Fibroblast of lung (primary cell): Measurements from ENCODE around the gene CCDC6. TPM values are rescaled to one million over a fixed set of nuclear protein-coding genes. Genes with fewer than 3 reads are reported as not detected.

Experiments used
- DNase-seq, 2 donors: peaks; one replicate each; pipeline versions ENCODE4 v3.0.0 to v3.0.0-alpha.2; 2010; ENCODE audit warnings: low read depth in 2 of 2
- H2AFZ ChIP-seq: 2 replicates; pipeline ENCODE4 v1.5.1; 2012; ENCODE audit warnings: low read length, control low read depth, inconsistent platforms
- H3K27ac ChIP-seq: 2 replicates; pipeline ENCODE4 v1.5.1; 2011; ENCODE audit warnings: low read length, control low read depth; ENCODE audit not compliant: insufficient read depth
- H3K27me3 ChIP-seq: 2 replicates; pipeline ENCODE4 v1.5.1; 2011; ENCODE audit warnings: mild to moderate bottlenecking, low read length; ENCODE audit not compliant: control insufficient read depth, insufficient read depth
- H3K36me3 ChIP-seq: 2 replicates; pipeline ENCODE4 v1.5.1; 2011; ENCODE audit warnings: low read length; ENCODE audit not compliant: control insufficient read depth, insufficient read depth
- H3K4me1 ChIP-seq: 2 replicates; pipeline ENCODE4 v1.5.1; 2011; ENCODE audit warnings: low read length; ENCODE audit not compliant: control insufficient read depth, insufficient read depth; ENCODE audit errors: extremely low read depth
- H3K4me2 ChIP-seq: 2 replicates; pipeline ENCODE4 v1.5.1; 2011; ENCODE audit warnings: low read length, control low read depth; ENCODE audit not compliant: insufficient read depth; ENCODE audit errors: extremely low read depth
- H3K4me3 ChIP-seq, 4 experiments: fragments of 200-600 bp in 1 of 4; sonication (generic) in 1 of 4; replicated peaks in 1 of 4; 2 replicates each; pipeline ENCODE4 v1.5.1; 2011 to 2016; ENCODE audit warnings: low read length in 4 of 4, low read depth in 3 of 4, mild to moderate bottlenecking in 3 of 4, control low read depth in 2 of 4, inconsistent platforms in 1 of 4, mixed read lengths in 1 of 4; ENCODE audit not compliant: insufficient read depth in 1 of 4; ENCODE audit errors: control extremely low read depth in 1 of 4
- H3K79me2 ChIP-seq: 2 replicates; pipeline ENCODE4 v1.5.1; 2012; ENCODE audit warnings: mild to moderate bottlenecking, low read length, inconsistent platforms; ENCODE audit not compliant: control insufficient read depth, insufficient read depth
- H3K9ac ChIP-seq: 2 replicates; pipeline ENCODE4 v1.5.1; 2011; ENCODE audit warnings: mild to moderate bottlenecking, low read length, control low read depth; ENCODE audit not compliant: insufficient read depth
- H3K9me3 ChIP-seq: 2 replicates; pipeline ENCODE4 v1.5.1; 2012; ENCODE audit warnings: low read depth, low read length; ENCODE audit not compliant: control insufficient read depth, insufficient read depth
- H4K20me1 ChIP-seq: 2 replicates; pipeline ENCODE4 v1.5.1; 2011; ENCODE audit warnings: low read length; ENCODE audit not compliant: control insufficient read depth, insufficient read depth; ENCODE audit errors: extremely low read depth
- CTCF ChIP-seq, 2 donors: IDR thresholded peaks in 1 of 2; conservative IDR thresholded peaks in 1 of 2; 1 replicate in 1 of 2; 2 replicates in 1 of 2; pipeline ENCODE4 v1.5.1; 2011 to 2012; ENCODE audit warnings: low read length in 2 of 2, control low read depth in 1 of 2, inconsistent platforms in 1 of 2, low read depth in 1 of 2, mild to moderate bottlenecking in 1 of 2
- EZH2 ChIP-seq: IDR thresholded peaks from 2 replicates; pipeline ENCODE4 v1.5.1; 2012; ENCODE audit warnings: low read length, control low read depth, mild to moderate bottlenecking; ENCODE audit errors: missing control alignments
- polyA plus RNA-seq, 2 donors: library from polyadenylated mRNA; depleted of rRNA in 1 of 2; stranded (reverse) in 1 of 2; unstranded in 1 of 2; fragments of >200 nt; gene quantifications; 2 replicates each; pipeline ENCODE4 v1.2.1, GENCODE V29; 2011 to 2012; ENCODE audit warnings: missing spikeins in 1 of 2
- total RNA-seq: library from RNA; depleted of rRNA; stranded (reverse); fragments of >200 nt; gene quantifications from 2 replicates; pipeline ENCODE4 v1.2.1, GENCODE V29; 2014

CCDC6 gene
- total and polyA plus RNA-seq, 2 donors (not counting 1 experiment from before 2014, with no cell fraction given), result 35.5 to 51.2 TPM

DNA sequence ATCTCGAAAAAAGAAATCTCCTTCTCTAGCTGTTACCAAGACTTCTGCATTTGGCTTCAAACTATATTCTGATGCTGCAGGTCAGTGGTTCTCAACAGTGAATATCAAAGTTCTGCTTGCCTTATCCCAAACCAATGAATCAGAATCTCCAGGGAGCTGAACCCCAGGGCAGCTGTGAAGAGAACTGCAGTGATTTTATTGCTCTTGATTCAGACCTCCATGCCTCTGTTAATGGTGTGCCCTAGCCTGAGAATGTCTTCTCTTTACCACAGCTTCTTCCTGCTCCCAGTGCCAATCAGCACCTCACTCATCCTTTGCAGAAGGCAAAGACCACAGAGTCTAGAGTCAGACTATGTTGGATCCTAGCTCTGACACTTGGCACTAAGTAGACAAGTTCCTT lies 106.9 kb downstream of the CCDC6 start:
- Histone ChIP-seq H3K9ac (no peak overlapping the region), H3K36me3 (peaks cover 2% of the 10 kb centered on the region), H3K27me3 (no peaks in the 10 kb centered on the region), H4K20me1 (no peaks in the 10 kb centered on the region), H2AFZ (no peak overlapping the region), H3K4me2 (no peak overlapping the region), H3K27ac (no peak overlapping the region), H3K4me1 (no peaks in the 10 kb centered on the region), H3K79me2 (no peaks in the 10 kb centered on the region), H3K9me3 (no peaks in the 10 kb centered on the region), H3K4me3 (no peak overlapping the region)
- TF ChIP-seq CTCF (conservative IDR thresholded peaks at IDR 0.05 in 1 of 2, IDR thresholded peaks at IDR 0.05 in 1 of 2; ENCODE audit: low read depth in 1 of 2, low read length in 2 of 2) (no peak), EZH2 (no peak)
- no peak for DNase-seq

- Histone ChIP-seq H3K36me3 (peaks cover 7% of the 10 kb centered on the region), H3K27ac (no peak overlapping the region), H2AFZ (no peak overlapping the region), H3K4me1 (no peaks in the 10 kb centered on the region), H3K79me2 (no peaks in the 10 kb centered on the region), H3K27me3 (no peaks in the 10 kb centered on the region), H3K4me3 (no peak overlapping the region), H4K20me1 (no peaks in the 10 kb centered on the region), H3K4me2 (no peak overlapping the region), H3K9ac (no peak overlapping the region), H3K9me3 (no peaks in the 10 kb centered on the region)
- peak in 1 of 2 donors; percentile 39 for DNase-seq
- no peak for TF ChIP-seq CTCF (conservative IDR thresholded peaks at IDR 0.05 in 1 of 2, IDR thresholded peaks at IDR 0.05 in 1 of 2; ENCODE audit: low read depth in 1 of 2, low read length in 2 of 2)
Measured at GRCh38 chr10:59793919-59794318, 112.4 kb downstream of the CCDC6 start.

GRCh38 chr10:59792812-59793211 lies 113.5 kb downstream of the CCDC6 start:
- Histone ChIP-seq H3K4me1 (no peaks in the 10 kb centered on the region), H3K36me3 (peaks cover 7% of the 10 kb centered on the region), H3K79me2 (no peaks in the 10 kb centered on the region), H3K4me3 (no peak overlapping the region), H3K9me3 (no peaks in the 10 kb centered on the region), H3K9ac (no peak overlapping the region), H3K27me3 (no peaks in the 10 kb centered on the region), H4K20me1 (no peaks in the 10 kb centered on the region), H3K4me2 (no peak overlapping the region), H2AFZ (no peak overlapping the region), H3K27ac (no peak overlapping the region)
- no peak for DNase-seq
- TF ChIP-seq CTCF (conservative IDR thresholded peaks at IDR 0.05 in 1 of 2, IDR thresholded peaks at IDR 0.05 in 1 of 2; ENCODE audit: low read depth in 1 of 2, low read length in 2 of 2) (no peak), EZH2 (no peak)
